ENCODE results near the gene TRNAU1AP. TPM values are rescaled to one million over a fixed set of nuclear protein-coding genes. Genes with fewer than 3 reads are reported as not detected.
A peak's percentile ranks its signal among the peaks of the same experiment; 100 is the strongest.

Gene TRNAU1AP
- total and polyA plus RNA-seq, 2 of the 13 experiments (the other 11 are each of a cell fraction or from before 2014, with no cell fraction given): 29.0 to 42.9 TPM

DNA sequence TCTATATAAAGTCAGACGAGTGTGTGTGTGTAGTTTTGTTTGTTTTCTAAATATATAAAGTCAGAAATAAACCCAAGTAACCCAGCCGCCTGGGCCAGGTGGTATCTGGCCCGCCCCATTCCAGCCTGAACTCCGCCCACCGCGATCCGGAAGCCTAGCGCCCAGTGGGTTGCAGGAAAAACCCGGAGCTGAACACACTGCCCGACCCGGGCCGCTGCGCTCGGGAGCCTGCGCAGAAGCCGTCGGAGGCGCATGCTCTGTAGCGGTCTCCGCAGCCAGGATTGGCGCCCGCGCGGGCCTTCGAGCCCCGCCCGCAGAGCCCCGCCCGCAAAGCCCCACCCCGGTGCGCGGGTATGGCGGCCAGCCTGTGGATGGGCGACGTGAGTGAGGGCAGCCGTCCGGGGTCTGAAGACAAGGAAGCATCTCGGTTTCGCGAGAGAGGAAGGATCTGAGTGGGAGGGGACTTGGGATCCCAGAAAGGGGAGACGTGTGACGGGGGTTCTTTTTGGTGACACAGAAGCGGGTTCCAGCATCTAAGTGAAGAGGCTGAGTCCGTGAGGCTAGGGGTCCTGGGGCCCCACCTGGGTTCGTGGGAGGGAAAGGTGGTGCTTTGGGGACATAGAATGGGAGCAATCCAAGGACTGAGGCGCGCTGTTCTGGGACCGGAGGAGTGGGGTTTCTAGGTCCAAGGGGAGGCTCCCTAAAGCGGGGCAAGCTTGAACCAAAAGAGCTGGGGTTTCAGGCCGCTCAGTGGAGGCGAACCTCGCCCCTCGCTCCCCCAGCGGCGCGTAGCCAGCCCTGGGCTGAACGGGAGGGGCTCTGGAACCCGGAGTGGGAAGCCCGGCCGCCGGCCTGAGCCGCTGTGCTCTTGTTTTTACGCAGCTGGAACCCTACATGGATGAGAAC is at the start of gene TRNAU1AP (continued):
- TF ChIP-seq, protein P1, sequence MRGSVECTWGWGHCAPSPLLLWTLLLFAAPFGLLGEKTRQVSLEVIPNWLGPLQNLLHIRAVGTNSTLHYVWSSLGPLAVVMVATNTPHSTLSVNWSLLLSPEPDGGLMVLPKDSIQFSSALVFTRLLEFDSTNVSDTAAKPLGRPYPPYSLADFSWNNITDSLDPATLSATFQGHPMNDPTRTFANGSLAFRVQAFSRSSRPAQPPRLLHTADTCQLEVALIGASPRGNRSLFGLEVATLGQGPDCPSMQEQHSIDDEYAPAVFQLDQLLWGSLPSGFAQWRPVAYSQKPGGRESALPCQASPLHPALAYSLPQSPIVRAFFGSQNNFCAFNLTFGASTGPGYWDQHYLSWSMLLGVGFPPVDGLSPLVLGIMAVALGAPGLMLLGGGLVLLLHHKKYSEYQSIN (CRISPR knock-in tag; IDR thresholded peaks at IDR 0.05; ENCODE audit: borderline replicate concordance): no peak
- TF ChIP-seq SRSF1 (optimal IDR thresholded peaks at IDR 0.05; ENCODE audit: low read depth, low read length) (peak; percentile 90), DPF2 (CRISPR knock-in tag; IDR thresholded peaks at IDR 0.05; ENCODE audit: borderline replicate concordance, low read depth) (no peak), ZNF12 (CRISPR knock-in tag; IDR thresholded peaks at IDR 0.05) (no peak), CCAR2 (optimal IDR thresholded peaks at IDR 0.05; ENCODE audit: low read depth, low read length) (peak; percentile 80), MAFF (IDR thresholded peaks at IDR 0.05; ENCODE audit: low read depth, low read length) (no peak), ZNF816 (CRISPR knock-in tag; IDR thresholded peaks at IDR 0.05; ENCODE audit: borderline replicate concordance) (peak; percentile 74), ZNF274 (CRISPR knock-in tag; IDR thresholded peaks at IDR 0.05) (peak; percentile 86), FOXK2 (IDR thresholded peaks at IDR 0.05) (no peak), ZNF629 (CRISPR knock-in tag; conservative IDR thresholded peaks at IDR 0.05) (peak; percentile 8; the same call in 1 of the 2 replicates), PCBP2 (optimal IDR thresholded peaks at IDR 0.05; ENCODE audit: low read depth, low read length, poor library complexity, severe bottlenecking) (no peak), ZNF615 (CRISPR knock-in tag; IDR thresholded peaks at IDR 0.05; ENCODE audit: borderline replicate concordance) (0 out of 2 replicates have a peak, but pooled peaks have one; percentile 71), PHF8 (CRISPR knock-in tag; IDR thresholded peaks at IDR 0.05) (peak; percentile 80; the same call in 1 of the 2 replicates), SALL2 (CRISPR knock-in tag; IDR thresholded peaks at IDR 0.05) (0 out of 2 replicates have a peak, but pooled peaks have one; percentile 57), ZBTB7B (CRISPR knock-in tag; IDR thresholded peaks at IDR 0.05) (peak; percentile 81)
- TF ChIP-seq, protein P2, sequence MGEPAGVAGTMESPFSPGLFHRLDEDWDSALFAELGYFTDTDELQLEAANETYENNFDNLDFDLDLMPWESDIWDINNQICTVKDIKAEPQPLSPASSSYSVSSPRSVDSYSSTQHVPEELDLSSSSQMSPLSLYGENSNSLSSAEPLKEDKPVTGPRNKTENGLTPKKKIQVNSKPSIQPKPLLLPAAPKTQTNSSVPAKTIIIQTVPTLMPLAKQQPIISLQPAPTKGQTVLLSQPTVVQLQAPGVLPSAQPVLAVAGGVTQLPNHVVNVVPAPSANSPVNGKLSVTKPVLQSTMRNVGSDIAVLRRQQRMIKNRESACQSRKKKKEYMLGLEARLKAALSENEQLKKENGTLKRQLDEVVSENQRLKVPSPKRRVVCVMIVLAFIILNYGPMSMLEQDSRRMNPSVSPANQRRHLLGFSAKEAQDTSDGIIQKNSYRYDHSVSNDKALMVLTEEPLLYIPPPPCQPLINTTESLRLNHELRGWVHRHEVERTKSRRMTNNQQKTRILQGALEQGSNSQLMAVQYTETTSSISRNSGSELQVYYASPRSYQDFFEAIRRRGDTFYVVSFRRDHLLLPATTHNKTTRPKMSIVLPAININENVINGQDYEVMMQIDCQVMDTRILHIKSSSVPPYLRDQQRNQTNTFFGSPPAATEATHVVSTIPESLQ (CRISPR knock-in tag; conservative IDR thresholded peaks at IDR 0.05): no peak
